Right kidney (tissue), 1 donor: Measurements from ENCODE around the gene TMEM204.
A peak's percentile ranks its signal among the peaks of the same experiment; 100 is the strongest.

Experiments
- DNase-seq: peaks from one replicate; pipeline ENCODE4 v3.0.0-alpha.2; 2016

Gene TMEM204

DNA sequence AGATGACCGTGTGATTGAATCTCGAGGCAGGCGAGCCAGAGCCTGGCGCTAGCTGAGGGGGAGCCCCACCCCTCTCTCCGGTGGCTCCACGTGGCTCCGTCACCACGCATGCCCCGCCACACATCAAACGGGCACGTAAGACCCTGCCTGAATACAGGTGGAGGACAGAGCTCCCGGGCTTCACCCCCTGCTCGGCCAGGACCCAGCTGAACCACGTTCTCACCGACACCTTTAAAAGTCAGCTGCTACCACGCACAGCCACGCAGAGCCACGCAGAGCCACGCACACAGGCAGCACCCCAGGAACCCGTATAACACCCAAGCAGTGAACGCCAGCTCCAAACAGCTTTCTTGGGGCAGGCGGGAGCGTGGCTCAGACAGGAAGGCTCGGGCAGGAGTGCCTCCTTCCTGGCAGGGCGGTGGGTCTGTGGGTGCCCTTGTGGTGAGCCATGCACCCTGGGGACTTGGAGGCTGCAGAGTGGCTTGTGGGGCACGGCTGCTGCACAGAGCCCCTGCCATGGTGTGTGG lies 4.4 kb downstream of the TMEM204 start:
- DNase-seq = no peak

DNA sequence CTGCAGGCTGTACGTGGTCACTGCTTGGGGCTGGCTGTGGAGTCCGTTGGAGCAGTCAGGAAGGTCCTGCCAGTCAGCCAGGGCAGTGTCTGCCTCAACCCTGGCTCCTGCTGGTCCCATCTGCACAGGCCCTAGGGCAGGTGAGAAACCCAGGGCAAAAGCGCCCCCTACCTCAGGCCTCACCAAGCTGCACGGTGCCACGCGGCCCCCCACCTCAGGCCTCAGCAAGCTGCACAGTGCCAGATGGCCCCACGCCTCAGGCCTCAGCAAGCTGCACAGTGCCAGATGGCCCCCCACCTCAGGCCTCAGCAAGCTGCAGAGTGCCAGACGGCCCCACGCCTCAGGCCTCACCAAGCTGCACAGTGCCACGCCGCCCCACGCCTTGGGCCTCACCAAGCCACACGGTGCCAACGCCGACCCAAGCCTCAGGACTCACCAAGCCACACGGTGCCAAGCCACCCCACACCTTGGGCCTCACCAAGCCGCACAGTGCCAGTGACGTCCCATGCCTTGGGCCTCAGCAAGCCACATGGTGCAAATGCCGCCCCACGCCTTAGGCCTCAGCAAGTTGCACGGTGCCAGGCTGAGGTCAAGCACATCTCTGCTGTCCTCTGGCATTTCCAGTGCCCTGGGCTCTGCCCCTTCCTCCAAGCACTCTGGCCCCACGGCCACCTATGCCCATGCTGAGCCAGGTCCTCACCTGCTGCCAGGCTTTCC lies 5.5 kb downstream of the TMEM204 start:
- no peak for DNase-seq

DNA sequence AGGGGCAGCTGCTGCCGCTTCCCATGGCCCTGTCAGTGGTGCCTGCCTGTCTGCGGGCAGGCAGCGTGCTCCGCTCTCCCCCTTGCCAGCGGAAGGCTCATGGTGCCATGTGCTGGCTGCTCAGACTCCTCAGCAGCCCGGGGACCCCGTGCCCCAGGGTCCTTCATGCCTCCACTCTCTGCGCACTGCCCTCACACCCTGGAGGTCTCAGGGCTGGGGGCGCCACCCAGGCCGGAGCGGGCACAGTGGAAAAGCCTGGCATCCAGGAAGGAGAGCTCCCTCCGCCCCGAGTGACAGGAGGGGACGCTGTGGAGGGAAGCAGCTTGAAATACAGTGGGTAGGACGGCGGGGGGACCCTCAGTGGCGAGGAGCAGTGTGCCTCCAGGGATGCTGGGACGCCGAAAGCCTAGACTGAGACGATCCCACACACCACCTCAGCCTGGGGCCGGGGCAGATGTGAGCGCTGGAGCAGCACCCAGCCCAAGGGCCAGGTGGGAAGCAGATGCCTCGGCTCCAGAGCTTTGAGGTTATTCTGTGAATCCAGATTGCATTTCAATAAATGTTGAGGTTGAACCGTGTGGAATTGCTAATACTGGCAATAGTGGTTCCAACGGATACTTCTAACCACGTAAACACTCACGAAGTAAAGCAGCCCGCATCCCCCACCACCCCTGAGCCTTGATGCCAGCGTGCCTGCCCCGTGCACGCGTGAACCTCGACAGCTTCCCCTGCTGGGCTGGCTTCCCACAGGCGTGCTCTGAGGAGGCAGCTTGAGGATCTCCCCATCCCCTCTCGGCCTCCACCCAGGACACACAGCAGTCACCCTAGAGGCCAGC lies 6.5 kb downstream of the TMEM204 start:
- DNase-seq = no peak

DNA sequence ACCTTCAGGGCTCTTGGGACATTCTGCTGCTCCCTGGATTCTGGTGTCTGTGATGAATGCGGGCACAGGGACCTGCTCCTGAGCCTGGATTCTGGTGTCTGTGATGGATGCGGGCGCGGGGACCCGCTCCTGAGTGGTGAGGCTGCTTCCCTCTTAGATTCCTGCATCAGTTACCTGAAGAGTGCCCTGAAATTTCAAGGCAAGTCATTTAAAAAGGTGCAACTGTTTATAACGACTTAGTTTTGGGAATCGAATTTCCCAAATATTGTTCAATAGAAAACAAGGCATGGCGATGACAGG lies 7.0 kb downstream of the TMEM204 start:
- DNase-seq = no peak

DNA sequence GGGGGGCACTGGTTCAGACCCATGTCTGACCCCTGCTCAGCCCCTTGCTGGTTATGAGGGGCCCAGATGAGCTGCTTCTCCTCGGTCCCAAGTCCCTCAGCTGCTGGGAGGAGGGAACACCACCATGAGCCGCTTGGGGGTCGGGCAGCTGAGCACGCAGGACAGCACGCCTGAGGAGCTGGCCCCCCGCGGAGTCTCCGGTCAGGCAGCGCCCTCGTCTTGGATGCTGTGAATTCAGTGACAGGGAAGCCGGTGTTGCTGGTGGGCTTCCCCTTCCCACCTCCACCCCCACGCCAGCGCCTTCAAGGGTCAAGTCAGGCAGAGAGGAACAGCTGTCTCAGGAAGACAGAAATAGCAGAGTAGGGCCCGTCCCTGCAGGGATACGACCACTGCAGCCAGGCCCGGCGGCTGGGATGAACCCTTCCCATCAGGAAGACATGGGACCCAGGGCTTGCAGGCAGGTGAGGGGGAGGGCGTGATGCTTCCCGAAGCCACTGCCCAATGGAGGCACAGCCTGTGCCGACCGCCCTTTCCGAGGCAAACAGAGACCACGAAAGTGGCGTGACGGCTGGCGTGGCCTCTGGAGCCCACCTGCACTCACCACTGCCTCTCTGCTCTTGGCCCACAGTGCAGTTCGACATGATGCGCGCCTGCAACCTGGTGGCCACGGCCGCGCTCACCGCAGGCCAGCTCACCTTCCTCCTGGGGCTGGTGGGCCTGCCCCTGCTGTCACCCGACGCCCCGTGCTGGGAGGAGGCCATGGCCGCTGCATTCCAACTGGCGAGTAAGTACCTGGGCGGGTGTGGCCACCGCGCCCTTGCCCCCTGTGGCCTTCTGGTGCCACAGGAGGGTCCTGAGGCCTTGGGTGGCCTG lies 8.1 kb downstream of the TMEM204 start:
- no peak for DNase-seq

DNA sequence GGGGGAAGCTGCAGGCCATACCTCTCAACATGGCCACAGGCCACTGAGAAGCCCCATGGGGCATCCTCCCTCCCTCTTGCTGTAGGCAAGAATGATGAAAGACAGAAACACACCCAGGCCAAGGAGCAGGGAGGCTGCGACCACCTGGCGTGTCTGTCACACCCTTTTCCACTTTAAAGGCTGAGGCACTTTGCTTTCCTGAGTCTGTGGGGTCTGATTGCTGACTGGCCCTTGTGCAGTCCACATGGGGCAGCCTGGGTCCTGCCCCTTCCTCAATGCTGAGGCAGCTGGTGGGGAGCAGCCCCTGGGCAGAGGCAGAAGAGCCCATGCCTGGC lies 8.7 kb downstream of the TMEM204 start:
- DNase-seq = no peak

DNA sequence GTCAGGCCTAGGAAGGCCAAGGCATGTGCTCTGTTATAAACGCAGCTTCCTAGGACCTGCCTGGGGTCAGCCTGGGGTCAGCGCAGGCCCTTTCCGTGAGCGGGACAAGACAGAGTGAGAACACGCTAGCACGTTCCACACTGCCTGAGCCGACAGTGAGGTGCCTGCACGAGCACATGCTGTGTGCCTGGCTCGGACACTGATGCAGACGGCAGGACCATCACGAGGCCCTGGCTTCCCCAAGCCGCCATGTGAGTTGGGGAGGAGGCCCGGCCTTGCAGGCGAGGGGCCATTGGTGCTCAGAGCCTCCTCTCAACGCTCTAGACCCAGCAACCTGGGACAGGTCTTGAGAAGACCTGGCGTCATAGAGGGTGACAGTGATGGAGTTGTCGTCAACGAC lies 9.1 kb downstream of the TMEM204 start:
- DNase-seq = no peak

DNA sequence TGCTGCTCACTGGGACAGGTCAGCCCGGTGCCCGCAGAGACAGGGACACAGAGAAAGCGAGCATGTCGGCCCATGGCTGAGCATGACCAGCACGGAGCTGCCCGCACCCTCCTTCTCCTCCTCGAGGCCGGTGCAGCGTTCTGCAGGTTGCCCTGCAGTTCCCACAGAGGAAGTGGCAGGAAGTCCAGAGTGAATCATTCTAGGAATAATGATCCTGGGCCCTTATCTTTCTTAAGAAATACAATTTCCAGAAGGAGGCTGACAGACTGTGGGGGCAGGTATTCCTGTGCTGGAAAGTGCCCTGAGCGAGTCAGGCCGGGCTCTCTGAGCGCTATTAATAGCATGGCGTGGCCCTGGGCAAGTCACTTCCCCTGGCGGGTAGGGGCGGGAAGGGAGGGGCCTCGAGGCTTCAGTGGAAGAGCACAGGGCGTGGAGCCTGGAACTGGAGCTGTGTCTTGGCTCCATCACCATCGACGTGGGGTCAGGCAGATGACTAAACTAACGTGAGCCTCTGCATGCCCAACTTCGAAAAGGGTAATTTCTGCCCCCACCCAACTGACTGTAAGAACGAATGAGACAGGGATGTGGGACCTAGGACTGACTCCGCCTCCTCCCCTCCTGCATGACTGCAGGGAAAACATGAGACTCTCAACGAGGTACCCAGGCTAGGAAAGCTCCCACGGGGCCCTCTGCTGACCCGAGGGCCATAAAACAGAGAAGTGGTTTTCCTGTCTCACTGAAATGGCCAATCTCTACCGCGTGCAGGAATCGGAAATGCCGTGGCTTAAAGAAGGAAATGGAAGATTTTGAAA lies 9.8 kb downstream of the TMEM204 start:
- DNase-seq = peak; percentile 28

DNA sequence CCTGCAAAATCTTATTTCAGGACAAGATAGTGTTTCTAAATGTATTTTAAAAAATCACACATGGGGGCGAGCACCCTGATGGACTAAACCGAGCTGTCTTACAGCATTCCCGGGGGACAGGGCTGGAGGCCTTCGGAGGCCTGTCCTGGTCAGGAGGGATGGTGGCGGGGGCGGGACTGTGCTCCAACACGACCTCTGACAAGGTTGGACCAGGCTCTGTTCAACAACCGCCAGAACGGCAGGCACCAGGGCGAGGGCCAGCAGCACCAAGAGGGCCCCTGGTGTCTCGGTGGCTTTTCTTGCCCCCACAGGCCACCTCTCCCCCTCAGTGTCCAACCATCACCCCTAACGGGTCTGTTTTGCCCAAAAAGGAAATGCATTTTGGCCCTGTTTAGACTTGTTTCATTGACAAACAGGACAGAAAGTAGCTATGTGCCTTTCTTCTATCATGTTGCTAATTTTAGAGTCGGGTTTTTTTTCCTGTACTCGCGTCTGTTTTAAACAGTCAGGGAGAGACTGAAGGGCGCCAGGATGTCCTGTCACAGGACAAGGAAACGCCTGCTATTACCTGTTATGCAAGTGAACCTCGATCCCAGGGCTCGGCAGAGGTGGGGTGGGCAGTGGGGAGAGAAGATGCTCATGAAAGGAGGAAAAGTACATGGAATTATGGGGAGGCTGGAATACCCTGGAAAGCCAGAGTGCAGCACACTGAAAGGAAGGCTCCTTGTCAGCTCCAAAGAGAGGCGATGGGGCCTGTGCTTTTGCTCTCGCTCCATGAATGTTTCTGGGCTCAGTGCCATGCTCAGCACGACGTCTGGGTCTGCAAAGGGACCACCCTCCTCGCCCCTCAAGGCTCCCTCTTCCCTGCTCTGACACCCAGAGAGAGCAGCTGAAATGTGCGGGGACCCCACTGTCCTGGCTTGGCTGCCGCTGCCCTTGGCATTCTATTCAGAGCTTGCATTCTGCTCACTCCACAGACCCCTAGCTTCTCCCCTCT lies 11.9 kb downstream of the TMEM204 start:
- no peak for DNase-seq

DNA sequence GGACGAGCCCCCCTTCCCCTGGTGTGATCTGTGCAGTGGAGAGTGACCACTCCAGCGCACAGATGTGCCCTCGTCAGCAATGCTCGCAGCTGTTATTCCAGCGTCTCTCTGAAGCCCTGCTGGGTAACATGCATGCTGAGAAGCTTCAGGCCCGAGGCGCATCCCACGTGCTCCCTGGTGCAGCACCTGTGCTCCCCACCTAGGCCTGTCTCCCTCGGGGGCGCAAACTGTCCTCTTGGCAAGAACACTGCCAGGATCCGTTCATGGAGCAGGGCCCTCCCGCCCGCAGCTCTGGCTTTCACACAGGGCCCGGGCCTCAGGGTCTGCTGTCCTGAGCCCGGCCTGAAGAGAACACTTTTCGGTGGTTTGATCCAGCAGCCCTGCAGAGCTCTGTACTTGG lies 13.0 kb downstream of the TMEM204 start:
- DNase-seq = no peak

DNA sequence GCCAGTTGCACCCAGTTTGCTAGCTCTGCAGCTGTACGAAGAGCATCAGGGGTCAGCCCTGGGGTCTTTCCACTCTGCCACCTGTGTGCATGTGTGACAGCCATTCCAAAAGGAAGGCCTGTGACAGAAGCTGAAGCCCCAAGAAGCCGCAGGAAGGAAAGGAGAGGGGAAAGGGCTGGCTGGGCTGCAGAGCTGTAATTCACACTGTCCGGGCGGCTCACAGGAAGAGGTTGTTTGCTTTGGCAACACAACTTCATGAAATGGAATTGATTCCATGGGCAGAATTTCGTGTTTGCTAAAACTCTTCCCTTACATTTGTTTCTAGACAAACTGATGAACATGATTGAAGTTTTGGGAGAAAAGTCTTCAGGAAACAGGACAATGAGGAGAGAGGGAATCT lies 14.8 kb downstream of the TMEM204 start:
- DNase-seq = peak; percentile 17

DNA sequence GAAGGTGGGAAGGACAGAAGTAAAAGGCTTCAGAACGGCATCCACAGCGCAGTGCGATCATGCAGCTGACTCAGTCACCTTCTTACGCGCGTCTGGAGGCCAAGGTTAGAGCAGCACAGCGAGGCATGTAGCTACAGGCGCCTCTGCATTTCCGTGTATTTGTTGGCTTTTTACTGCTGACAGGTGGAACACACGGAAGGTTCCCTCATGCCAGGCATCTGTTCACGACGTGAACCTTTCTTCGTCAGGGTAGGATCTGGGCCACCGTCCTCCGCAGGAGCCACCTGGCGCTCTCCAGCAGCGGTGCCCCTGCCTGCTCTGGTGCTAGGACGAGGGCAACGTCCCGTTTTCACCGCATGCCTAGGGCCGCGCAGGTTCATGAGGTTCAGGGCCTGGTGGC lies 15.3 kb downstream of the TMEM204 start:
- no peak for DNase-seq

DNA sequence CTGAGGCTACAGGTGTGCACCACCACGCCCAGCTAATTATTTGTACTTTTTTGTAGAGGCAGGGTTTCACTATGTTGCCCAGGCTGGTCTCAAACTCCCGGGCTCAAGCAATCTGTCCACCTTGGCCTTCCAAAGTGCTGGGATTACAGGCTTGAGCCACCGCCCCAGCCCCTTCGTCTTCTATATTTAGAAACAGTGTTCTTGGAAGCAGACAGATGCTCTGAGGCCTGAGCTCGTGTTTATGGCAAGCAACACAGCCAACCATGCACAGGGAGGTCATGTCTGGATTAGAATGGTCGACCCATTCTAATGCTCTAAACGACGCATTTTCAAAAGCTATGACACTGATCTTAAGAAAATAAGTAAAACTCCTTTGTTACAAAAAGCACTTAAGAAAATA lies 16.6 kb downstream of the TMEM204 start:
- no peak for DNase-seq

DNA sequence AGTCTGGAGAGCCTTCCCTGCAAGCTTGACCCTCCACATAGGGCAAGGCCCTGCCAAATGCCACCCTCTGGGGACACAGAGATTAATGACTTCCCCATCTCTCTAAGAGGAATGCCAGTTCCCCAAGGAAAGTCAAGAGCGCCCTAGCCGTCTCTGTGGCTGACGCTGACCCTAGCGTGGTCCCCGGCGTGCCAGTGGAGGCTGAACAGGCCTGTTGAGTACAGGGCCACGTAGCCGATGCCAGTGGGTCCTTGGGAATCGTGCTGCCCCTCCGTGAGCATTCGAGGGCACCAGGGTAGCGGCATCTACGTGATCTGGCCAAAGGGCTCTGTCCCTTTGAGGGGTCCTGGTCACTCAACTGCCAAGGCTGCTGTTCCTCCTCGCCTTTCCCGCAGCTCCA lies 17.2 kb downstream of the TMEM204 start:
- no peak for DNase-seq

DNA sequence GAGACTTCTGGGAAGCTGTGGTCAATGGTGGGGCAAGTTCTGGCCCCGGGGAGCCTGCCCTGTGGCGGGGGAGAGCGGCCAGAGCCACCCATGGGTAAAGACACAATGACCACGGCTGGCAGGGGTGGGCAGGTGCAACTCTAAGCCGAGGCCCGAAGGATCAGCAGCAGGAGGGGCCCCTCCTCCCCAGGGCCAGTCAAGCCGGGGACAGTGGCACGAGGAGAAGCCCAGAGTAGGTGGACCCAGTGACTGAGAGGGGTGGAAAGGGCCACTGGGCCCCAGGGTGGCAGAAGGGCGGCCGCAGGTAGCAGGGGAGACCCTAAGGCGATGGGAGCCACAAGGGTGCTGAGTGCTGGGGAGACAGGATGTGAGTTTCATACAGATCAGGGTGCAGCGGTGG lies 17.7 kb downstream of the TMEM204 start:
- no peak for DNase-seq

DNA sequence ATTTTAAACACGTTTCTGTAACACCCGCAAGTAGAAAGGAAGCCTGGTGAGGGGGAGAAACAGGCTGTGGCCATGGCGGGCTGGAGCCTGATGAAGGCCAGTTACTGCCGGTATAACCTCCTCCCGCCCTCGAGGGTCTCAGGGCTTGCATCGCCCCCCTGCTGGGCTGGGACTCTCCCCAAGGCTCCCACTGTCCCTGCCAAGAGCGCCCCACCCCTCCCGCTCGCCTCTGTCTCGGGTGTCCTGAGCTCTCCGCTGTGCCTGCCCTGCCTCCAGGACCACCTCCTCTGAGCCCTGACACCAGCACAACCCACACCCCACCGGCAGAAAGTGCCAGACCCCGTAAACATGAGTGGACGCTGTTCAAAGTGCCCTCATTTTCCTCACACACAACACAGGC lies 18.7 kb downstream of the TMEM204 start:
- DNase-seq = no peak

DNA sequence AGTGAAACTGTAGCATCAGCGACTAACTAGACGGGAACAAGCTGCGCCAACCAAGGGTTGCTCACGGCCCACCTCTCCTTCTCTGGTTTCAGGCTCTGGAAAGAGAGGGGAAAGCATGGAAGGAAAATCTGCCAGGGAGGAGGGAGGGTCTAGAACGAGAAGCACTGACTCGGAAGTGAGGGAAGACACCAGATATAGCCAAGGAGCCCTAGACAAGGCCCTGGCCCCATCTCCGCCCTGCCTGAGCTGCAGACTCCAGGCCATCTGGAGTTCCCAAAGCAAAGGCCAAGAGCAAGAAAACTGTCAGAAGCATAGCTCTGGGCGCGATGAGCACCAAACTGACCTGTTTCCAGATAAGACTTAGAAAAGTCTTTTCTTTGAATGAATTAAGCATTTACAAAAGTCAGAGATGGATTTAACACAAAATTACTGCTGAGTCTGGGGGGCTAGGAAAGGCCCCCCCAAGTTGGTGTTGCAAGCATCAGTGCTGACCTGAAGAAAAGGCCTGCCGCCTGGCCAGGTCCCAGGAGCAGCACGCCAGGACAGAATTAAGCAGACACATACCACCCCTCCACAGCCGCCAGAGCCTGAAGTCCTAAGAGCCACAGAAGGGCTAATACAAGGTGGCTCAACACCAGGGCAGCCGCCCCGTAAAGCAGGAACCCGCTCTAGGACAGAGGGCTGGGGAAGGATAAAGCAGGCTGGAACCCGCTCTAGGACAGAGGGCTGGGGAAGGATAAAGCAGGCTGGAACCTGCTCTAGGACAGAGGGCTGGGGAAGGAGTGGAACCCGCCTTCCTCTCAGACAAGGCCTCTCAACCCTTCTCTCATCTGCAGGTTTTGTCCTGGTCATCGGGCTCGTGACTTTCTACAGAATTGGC lies 20.7 kb downstream of the TMEM204 start:
- DNase-seq = no peak

DNA sequence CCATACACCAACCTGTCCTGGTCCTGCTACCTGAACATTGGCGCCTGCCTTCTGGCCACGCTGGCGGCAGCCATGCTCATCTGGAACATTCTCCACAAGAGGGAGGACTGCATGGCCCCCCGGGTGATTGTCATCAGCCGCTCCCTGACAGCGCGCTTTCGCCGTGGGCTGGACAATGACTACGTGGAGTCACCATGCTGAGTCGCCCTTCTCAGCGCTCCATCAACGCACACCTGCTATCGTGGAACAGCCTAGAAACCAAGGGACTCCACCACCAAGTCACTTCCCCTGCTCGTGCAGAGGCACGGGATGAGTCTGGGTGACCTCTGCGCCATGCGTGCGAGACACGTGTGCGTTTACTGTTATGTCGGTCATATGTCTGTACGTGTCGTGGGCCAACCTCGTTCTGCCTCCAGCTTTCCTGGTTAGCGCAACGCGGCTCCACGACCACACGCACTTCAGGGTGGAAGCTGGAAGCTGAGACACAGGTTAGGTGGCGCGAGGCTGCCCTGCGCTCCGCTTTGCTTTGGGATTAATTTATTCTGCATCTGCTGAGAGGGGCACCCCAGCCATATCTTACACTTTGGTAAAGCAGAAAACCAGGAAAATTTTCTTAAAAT lies 21.5 kb downstream of the TMEM204 start:
- no peak for DNase-seq

DNA sequence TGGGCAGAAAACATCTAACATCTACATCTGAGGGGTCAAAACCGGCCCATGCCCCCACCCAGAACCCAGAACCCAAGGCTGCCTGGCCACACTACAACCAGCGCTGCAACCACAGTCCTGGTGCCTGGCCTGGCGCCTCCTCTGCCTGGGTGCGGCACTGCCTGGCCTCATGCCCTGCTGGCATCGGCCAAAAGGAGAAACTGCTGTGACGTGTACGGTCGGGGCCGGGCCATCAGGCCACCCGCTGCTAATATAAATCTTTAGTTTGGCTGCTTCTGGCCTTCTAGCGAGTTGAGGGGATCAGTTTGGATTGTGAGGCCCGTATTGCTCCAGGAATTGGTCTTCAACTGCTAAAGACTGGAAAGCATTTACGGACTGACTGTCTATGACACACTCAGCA lies 22.8 kb downstream of the TMEM204 start:
- DNase-seq = no peak
